ENCODE data around the gene CFAP45.

CFAP45 gene

DNA sequence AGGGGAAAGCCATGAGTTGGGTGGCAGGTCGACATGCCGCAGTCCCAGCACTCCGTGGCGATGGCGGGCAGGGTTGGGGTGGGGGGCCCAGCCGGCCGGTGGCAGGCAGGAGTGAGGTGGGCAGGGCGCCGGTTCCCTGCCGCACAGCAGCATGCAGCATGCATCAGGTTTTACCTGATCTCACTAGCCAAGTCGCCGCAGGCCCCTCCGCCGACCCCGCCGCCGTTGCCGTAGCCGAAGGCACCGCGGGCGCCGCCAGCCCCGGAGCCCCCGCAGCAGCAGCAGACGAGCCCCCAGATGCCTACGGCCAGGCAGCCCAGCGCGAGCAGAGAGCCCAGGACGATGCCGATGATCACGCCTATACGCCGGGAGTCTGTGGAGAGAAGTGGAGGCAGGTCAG lies 44.3 kb downstream of the CFAP45 start:
- TF ChIP-seq, protein P1, sequence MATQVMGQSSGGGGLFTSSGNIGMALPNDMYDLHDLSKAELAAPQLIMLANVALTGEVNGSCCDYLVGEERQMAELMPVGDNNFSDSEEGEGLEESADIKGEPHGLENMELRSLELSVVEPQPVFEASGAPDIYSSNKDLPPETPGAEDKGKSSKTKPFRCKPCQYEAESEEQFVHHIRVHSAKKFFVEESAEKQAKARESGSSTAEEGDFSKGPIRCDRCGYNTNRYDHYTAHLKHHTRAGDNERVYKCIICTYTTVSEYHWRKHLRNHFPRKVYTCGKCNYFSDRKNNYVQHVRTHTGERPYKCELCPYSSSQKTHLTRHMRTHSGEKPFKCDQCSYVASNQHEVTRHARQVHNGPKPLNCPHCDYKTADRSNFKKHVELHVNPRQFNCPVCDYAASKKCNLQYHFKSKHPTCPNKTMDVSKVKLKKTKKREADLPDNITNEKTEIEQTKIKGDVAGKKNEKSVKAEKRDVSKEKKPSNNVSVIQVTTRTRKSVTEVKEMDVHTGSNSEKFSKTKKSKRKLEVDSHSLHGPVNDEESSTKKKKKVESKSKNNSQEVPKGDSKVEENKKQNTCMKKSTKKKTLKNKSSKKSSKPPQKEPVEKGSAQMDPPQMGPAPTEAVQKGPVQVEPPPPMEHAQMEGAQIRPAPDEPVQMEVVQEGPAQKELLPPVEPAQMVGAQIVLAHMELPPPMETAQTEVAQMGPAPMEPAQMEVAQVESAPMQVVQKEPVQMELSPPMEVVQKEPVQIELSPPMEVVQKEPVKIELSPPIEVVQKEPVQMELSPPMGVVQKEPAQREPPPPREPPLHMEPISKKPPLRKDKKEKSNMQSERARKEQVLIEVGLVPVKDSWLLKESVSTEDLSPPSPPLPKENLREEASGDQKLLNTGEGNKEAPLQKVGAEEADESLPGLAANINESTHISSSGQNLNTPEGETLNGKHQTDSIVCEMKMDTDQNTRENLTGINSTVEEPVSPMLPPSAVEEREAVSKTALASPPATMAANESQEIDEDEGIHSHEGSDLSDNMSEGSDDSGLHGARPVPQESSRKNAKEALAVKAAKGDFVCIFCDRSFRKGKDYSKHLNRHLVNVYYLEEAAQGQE (IDR thresholded peaks at IDR 0.05; ENCODE audit: insufficient read depth in 1 of 2, low read depth in 2 of 2, low read length in 2 of 2): no peak
- no peak for TF ChIP-seq SIN3A (IDR thresholded peaks at IDR 0.05; ENCODE audit: borderline replicate concordance, insufficient read depth, low read length)
- TF ChIP-seq FOXP2 (optimal IDR thresholded peaks at IDR 0.05; ENCODE audit: borderline replicate concordance, extremely low read depth, extremely low read length, insufficient read depth): no peak
- no peak for TF ChIP-seq POLR2AphosphoS5 (IDR thresholded peaks at IDR 0.05; ENCODE audit: low read depth, low read length)
- no peak for TF ChIP-seq TAF1 (IDR thresholded peaks at IDR 0.05; ENCODE audit: borderline replicate concordance, insufficient read depth, low read length)

DNA sequence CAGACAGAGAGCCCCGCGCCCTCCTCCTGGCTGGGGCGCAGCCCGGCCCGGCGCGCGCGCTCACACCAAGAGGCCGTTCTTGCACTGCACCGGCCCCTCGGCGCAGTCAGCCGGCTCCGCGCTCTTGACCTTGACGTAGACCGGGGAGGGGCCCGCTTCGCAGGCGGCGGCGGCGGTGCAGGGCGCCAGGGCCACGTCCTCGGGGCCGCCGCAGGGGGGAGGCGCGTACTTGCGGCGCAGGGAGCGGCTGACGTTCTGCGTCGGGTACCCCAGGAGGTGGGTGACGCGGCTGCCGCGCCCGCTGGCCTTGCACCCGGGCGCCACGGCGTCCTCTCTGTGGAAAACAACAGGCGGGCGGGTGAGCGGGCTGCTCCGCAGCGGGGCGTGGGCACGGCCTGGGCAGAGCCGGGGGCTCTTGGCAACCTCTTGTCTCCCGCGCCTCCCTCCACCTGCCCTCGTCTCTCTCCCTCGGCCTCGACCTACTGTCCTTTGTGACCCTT lies 45.2 kb downstream of the CFAP45 start:
- TF ChIP-seq TAF1 (IDR thresholded peaks at IDR 0.05; ENCODE audit: borderline replicate concordance, insufficient read depth, low read length): no peak

DNA sequence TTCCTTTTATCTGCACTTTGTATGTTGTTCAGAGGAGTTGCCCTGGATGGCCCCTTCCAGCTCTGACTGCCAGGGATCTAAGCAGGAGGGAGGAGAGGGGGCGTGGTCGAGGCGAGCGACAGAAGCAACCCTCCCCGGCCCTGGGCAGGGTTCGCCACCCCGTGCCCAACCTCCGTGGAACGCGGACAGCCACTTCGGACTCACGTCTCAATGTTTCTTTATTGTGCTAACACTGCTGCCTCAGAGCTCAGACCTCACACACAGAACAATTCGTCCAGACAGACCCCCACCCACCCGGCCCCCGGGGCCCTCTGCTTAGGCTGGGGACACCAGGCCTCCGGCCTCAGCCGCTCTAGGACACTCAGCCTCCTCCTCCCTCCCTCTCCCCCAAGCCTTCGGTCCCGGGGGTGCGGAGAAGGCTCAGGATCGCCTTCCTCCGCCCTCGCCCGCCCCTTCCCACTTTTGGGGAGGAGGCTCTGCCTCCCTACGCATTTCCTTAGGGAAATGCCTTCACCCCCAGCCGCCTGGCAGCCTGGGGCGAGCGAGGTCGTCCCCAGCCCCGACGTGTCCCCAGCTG lies 45.8 kb downstream of the CFAP45 start:
- TF ChIP-seq TAF1 (IDR thresholded peaks at IDR 0.05; ENCODE audit: borderline replicate concordance, insufficient read depth, low read length) (no peak), SIN3A (IDR thresholded peaks at IDR 0.05; ENCODE audit: borderline replicate concordance, insufficient read depth, low read length) (no peak), FOXP2 (optimal IDR thresholded peaks at IDR 0.05; ENCODE audit: borderline replicate concordance, extremely low read depth, extremely low read length, insufficient read depth) (no peak), POLR2AphosphoS5 (IDR thresholded peaks at IDR 0.05; ENCODE audit: low read depth, low read length) (no peak)
- TF ChIP-seq, protein P1 (IDR thresholded peaks at IDR 0.05; ENCODE audit: insufficient read depth in 1 of 2, low read depth in 2 of 2, low read length in 2 of 2): no peak

DNA sequence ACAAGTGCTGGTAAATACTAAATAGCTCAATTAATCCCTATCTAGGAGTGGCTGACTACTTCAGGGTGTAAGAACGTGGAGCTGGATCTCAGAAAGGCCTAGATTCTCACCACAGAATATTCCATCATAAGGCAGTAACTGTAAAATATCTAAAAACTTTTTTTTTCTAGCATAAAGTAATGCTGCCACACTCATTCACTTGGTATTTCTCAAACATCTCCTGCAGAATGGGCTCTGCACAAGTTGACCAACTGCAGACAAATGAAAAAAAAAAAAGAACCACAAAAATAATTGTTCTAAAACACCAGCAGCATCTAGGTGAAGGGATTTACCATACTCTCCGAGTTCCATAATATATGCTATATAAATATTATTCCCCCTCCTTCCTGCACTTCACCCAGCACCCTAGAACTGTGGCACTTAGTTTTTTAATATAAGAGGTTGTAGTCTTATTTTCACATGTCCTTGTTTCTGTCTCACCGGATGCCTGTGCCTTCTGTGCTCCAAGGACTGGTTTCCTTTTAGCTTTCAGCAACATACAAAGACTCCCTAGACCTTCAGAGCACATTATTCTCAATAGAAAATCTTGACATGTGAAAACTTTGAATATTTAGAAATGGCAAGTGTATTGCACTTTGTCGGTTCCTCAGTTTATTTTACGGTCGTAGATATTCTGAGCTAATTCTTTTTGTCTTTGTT lies 46.4 kb downstream of the CFAP45 start:
- no peak for TF ChIP-seq POLR2AphosphoS5 (IDR thresholded peaks at IDR 0.05; ENCODE audit: low read depth, low read length)
- TF ChIP-seq FOXP2 (optimal IDR thresholded peaks at IDR 0.05; ENCODE audit: borderline replicate concordance, extremely low read depth, extremely low read length, insufficient read depth): no peak
- no peak for TF ChIP-seq TAF1 (IDR thresholded peaks at IDR 0.05; ENCODE audit: borderline replicate concordance, insufficient read depth, low read length)
- no peak for TF ChIP-seq SIN3A (IDR thresholded peaks at IDR 0.05; ENCODE audit: borderline replicate concordance, insufficient read depth, low read length)
- TF ChIP-seq, protein P1 (IDR thresholded peaks at IDR 0.05; ENCODE audit: insufficient read depth in 1 of 2, low read depth in 2 of 2, low read length in 2 of 2): no peak

DNA sequence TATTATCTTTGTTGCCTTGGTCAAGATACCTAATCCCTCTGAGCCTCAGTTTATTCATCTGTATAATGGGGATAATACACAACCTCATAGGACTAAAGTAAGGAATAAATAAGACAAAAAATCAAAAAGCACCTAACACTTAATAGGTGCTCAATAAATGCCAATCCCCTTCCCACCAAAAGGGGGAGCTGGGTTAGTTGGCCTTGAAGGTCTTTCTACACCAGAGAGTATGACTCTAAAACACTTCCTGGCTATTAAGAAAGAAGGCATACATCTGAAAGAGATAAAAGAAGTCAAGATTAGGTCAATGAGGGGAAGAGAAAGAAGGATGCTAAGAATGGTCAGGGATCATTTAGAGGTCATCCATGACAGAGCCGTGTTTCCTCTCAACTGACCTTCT lies 48.6 kb downstream of the CFAP45 start:
- no peak for TF ChIP-seq TAF1 (IDR thresholded peaks at IDR 0.05; ENCODE audit: borderline replicate concordance, insufficient read depth, low read length)
- no peak for TF ChIP-seq FOXP2 (optimal IDR thresholded peaks at IDR 0.05; ENCODE audit: borderline replicate concordance, extremely low read depth, extremely low read length, insufficient read depth)
- TF ChIP-seq SIN3A (IDR thresholded peaks at IDR 0.05; ENCODE audit: borderline replicate concordance, insufficient read depth, low read length): no peak
- TF ChIP-seq POLR2AphosphoS5 (IDR thresholded peaks at IDR 0.05; ENCODE audit: low read depth, low read length): no peak
